Measurements from ENCODE around the gene CD276. TPM values are rescaled to one million over a fixed set of nuclear protein-coding genes. Genes with fewer than 3 reads are reported as not detected.
"Not testable (repeated sequence)": the region's sequence is repeated elsewhere in the genome, so short reads cannot be mapped to it uniquely, and the experiment has no call there.

Gene CD276
- total RNA-seq, 2 experiments from 2014 or later, result not detected

GRCh38 chr15:73712107-73712506, 27.9 kb downstream of the CD276 start:
- peaks cover 5% of the 10 kb centered on the region for H3K27me3 Mint-ChIP-seq (ENCODE audit: low read depth)
- CTCF ChIA-PET, result interaction anchor here (1.4 kb wide), 1 partner anchor 75 kb away, joined by 3 read pairs; no protein-coding TSS in a partner anchor
- DNase-seq (no peak), ATAC-seq (no peak)
- no peaks in the 10 kb centered on the region for H3K36me3 Mint-ChIP-seq (ENCODE audit: low read depth)
- POLR2A ChIA-PET, result no interaction called here
- H3K4me3 Mint-ChIP-seq, result no peak overlapping the region
- H3K9me3 Mint-ChIP-seq (ENCODE audit: insufficient read depth), result no peaks in the 10 kb centered on the region
- H3K4me1 Mint-ChIP-seq (ENCODE audit: low read depth), result no peaks in the 10 kb centered on the region
- no peak overlapping the region for H3K27ac Mint-ChIP-seq

GRCh38 chr15:73714695-73715301, 30.6 kb downstream of the CD276 start:
- peaks cover 7% of the 10 kb centered on the region for H3K27me3 Mint-ChIP-seq (ENCODE audit: low read depth)
- ChIA-PET CTCF (interaction anchor here (1.4 to 2.7 kb wide), 2 partner anchors 10 to 15 kb away, joined by 3 to 11 read pairs; no protein-coding TSS in a partner anchor), POLR2A (no interaction called here)
- no peak overlapping the region for H3K4me3 Mint-ChIP-seq
- no peak overlapping the region for H3K27ac Mint-ChIP-seq
- H3K36me3 Mint-ChIP-seq (ENCODE audit: low read depth), result no peaks in the 10 kb centered on the region
- DNase-seq, result no peak
- H3K4me1 Mint-ChIP-seq (ENCODE audit: low read depth), result no peaks in the 10 kb centered on the region
- H3K9me3 Mint-ChIP-seq (ENCODE audit: insufficient read depth), result no peaks in the 10 kb centered on the region
- ATAC-seq, result no peak

- no peaks in the 10 kb centered on the region for H3K4me1 Mint-ChIP-seq (ENCODE audit: low read depth)
- CTCF ChIA-PET, result interaction anchor here (0.9 to 2.7 kb wide), 2 partner anchors 11 to 79 kb away, joined by 4 to 11 read pairs; no protein-coding TSS in a partner anchor
- no peaks in the 10 kb centered on the region for H3K9me3 Mint-ChIP-seq (ENCODE audit: insufficient read depth)
- no peak for DNase-seq
- POLR2A ChIA-PET, result interaction anchor here (0.6 kb wide), 1 partner anchor 47 kb away, joined by 4 read pairs; no protein-coding TSS in a partner anchor
- H3K4me3 Mint-ChIP-seq, result no peak overlapping the region
- H3K27me3 Mint-ChIP-seq (ENCODE audit: low read depth), result peaks cover 7% of the 10 kb centered on the region
- no peak for ATAC-seq
- H3K36me3 Mint-ChIP-seq (ENCODE audit: low read depth), result no peaks in the 10 kb centered on the region
- H3K27ac Mint-ChIP-seq, result no peak overlapping the region
These were observed 31.2 kb downstream of the CD276 start for GRCh38 chr15:73715417-73715816.

- Mint-ChIP-seq H3K4me3 (no peak overlapping the region), H3K4me1 (ENCODE audit: low read depth) (no peaks in the 10 kb centered on the region), H3K27ac (no peak overlapping the region), H3K27me3 (ENCODE audit: low read depth) (peaks cover 7% of the 10 kb centered on the region), H3K9me3 (ENCODE audit: insufficient read depth) (no peaks in the 10 kb centered on the region), H3K36me3 (ENCODE audit: low read depth) (no peaks in the 10 kb centered on the region)
- ChIA-PET CTCF (interaction anchor here (0.9 to 2.7 kb wide), 3 partner anchors 11 to 80 kb away, joined by 4 to 11 read pairs (median 4); no protein-coding TSS in a partner anchor), POLR2A (no interaction called here)
- no peak for DNase-seq
- no peak for ATAC-seq
These were observed 32.2 kb downstream of the CD276 start for GRCh38 chr15:73716417-73716816.

- POLR2A ChIA-PET, result no interaction called here
- Mint-ChIP-seq H3K9me3 (ENCODE audit: insufficient read depth) (no peaks in the 10 kb centered on the region), H3K4me1 (ENCODE audit: low read depth) (no peaks in the 10 kb centered on the region), H3K27ac (no peak overlapping the region), H3K36me3 (ENCODE audit: low read depth) (no peaks in the 10 kb centered on the region), H3K4me3 (no peak overlapping the region), H3K27me3 (ENCODE audit: low read depth) (peaks cover 7% of the 10 kb centered on the region)
- no peak for ATAC-seq
- CTCF ChIA-PET, result interaction anchor here (1.4 kb wide), 1 partner anchor 12 kb away, joined by 4 read pairs; no protein-coding TSS in a partner anchor
- no peak for DNase-seq
These were observed 33.0 kb downstream of the CD276 start for GRCh38 chr15:73717206-73717605.

GRCh38 chr15:73717802-73718201, 33.6 kb downstream of the CD276 start:
- CTCF ChIA-PET, result interaction anchor here (1.1 to 1.4 kb wide), 2 partner anchors 12 to 81 kb away, joined by 4 read pairs; no protein-coding TSS in a partner anchor
- no peak overlapping the region for H3K27ac Mint-ChIP-seq
- DNase-seq (no peak), ATAC-seq (no peak)
- H3K4me3 Mint-ChIP-seq, result no peak overlapping the region
- POLR2A ChIA-PET, result interaction anchor here (1.2 kb wide), 1 partner anchor 32 kb away, joined by 3 read pairs; no protein-coding TSS in a partner anchor
- no peaks in the 10 kb centered on the region for H3K9me3 Mint-ChIP-seq (ENCODE audit: insufficient read depth)
- H3K4me1 Mint-ChIP-seq (ENCODE audit: low read depth), result no peaks in the 10 kb centered on the region
- H3K36me3 Mint-ChIP-seq (ENCODE audit: low read depth), result no peaks in the 10 kb centered on the region
- peaks cover 7% of the 10 kb centered on the region for H3K27me3 Mint-ChIP-seq (ENCODE audit: low read depth)

GRCh38 chr15:73718694-73719093, 34.5 kb downstream of the CD276 start:
- POLR2A ChIA-PET, result interaction anchor here (1.2 kb wide), 1 partner anchor 33 kb away, joined by 3 read pairs; no protein-coding TSS in a partner anchor
- CTCF ChIA-PET, result interaction anchor here (0.6 to 1.2 kb wide), 4 partner anchors 12 to 82 kb away, joined by 3 to 4 read pairs (median 3); no protein-coding TSS in a partner anchor
- no peaks in the 10 kb centered on the region for H3K36me3 Mint-ChIP-seq (ENCODE audit: low read depth)
- H3K27me3 Mint-ChIP-seq (ENCODE audit: low read depth), result peaks cover 7% of the 10 kb centered on the region
- H3K4me1 Mint-ChIP-seq (ENCODE audit: low read depth), result no peaks in the 10 kb centered on the region
- no peaks in the 10 kb centered on the region for H3K9me3 Mint-ChIP-seq (ENCODE audit: insufficient read depth)
- H3K4me3 Mint-ChIP-seq, result no peak overlapping the region
- DNase-seq, result no peak
- no peak overlapping the region for H3K27ac Mint-ChIP-seq
- no peak for ATAC-seq

GRCh38 chr15:73722425-73722824, 38.2 kb downstream of the CD276 start:
- no peak overlapping the region for H3K4me3 Mint-ChIP-seq
- ATAC-seq, result no peak
- ChIA-PET POLR2A (no interaction called here), CTCF (interaction anchor here (0.6 kb wide), 1 partner anchor 17 kb away, joined by 3 read pairs; no protein-coding TSS in a partner anchor)
- DNase-seq, result no peak
- H3K27me3 Mint-ChIP-seq (ENCODE audit: low read depth), result peaks cover 14% of the 10 kb centered on the region
- H3K9me3 Mint-ChIP-seq (ENCODE audit: insufficient read depth), result no peaks in the 10 kb centered on the region
- H3K4me1 Mint-ChIP-seq (ENCODE audit: low read depth), result no peaks in the 10 kb centered on the region
- no peak overlapping the region for H3K27ac Mint-ChIP-seq
- no peaks in the 10 kb centered on the region for H3K36me3 Mint-ChIP-seq (ENCODE audit: low read depth)

- peaks cover 14% of the 10 kb centered on the region for H3K27me3 Mint-ChIP-seq (ENCODE audit: low read depth)
- H3K4me3 Mint-ChIP-seq, result no peak overlapping the region
- DNase-seq (no peak), ATAC-seq (no peak)
- H3K27ac Mint-ChIP-seq, result no peak overlapping the region
- CTCF ChIA-PET, result no interaction called here
- H3K9me3 Mint-ChIP-seq (ENCODE audit: insufficient read depth), result no peaks in the 10 kb centered on the region
- POLR2A ChIA-PET, result no interaction called here
- no peaks in the 10 kb centered on the region for H3K36me3 Mint-ChIP-seq (ENCODE audit: low read depth)
- no peaks in the 10 kb centered on the region for H3K4me1 Mint-ChIP-seq (ENCODE audit: low read depth)
These were observed 39.0 kb downstream of the CD276 start for GRCh38 chr15:73723191-73723590.

GRCh38 chr15:73724212-73724611, 40.0 kb downstream of the CD276 start:
- Mint-ChIP-seq H3K4me1 (ENCODE audit: low read depth) (no peaks in the 10 kb centered on the region), H3K4me3 (no peak overlapping the region), H3K36me3 (ENCODE audit: low read depth) (no peaks in the 10 kb centered on the region), H3K9me3 (ENCODE audit: insufficient read depth) (no peaks in the 10 kb centered on the region), H3K27me3 (ENCODE audit: low read depth) (peaks cover 9% of the 10 kb centered on the region), H3K27ac (no peak overlapping the region)
- DNase-seq (no peak), ATAC-seq (no peak)
- CTCF ChIA-PET, result no interaction called here
- POLR2A ChIA-PET, result no interaction called here

- ATAC-seq, result no peak
- Mint-ChIP-seq H3K4me1 (ENCODE audit: low read depth) (no peaks in the 10 kb centered on the region), H3K27me3 (ENCODE audit: low read depth) (peaks cover 7% of the 10 kb centered on the region), H3K27ac (no peak overlapping the region), H3K36me3 (ENCODE audit: low read depth) (no peaks in the 10 kb centered on the region), H3K4me3 (no peak overlapping the region), H3K9me3 (ENCODE audit: insufficient read depth) (no peaks in the 10 kb centered on the region)
- ChIA-PET CTCF (interaction anchor here (1.2 kb wide), 1 partner anchor 27 kb away, joined by 3 read pairs; no protein-coding TSS in a partner anchor), POLR2A (no interaction called here)
- DNase-seq, result no peak
These were observed 43.3 kb downstream of the CD276 start for GRCh38 chr15:73727330-73727976.

- H3K4me1 Mint-ChIP-seq (ENCODE audit: low read depth); ATAC-seq; H3K4me3 Mint-ChIP-seq; H3K9me3 Mint-ChIP-seq (ENCODE audit: insufficient read depth); H3K36me3 Mint-ChIP-seq (ENCODE audit: low read depth); H3K27ac Mint-ChIP-seq; H3K27me3 Mint-ChIP-seq (ENCODE audit: low read depth); CTCF ChIA-PET; DNase-seq; POLR2A ChIA-PET: not testable (repeated sequence)
These were observed 47.9 kb downstream of the CD276 start for GRCh38 chr15:73732051-73732450.
